ENCODE measurements around the gene KIF23. TPM values are rescaled to one million over a fixed set of nuclear protein-coding genes. Genes with fewer than 3 reads are reported as not detected.

The KIF23 gene
- total RNA-seq, 1 donor from 2014 or later: 67.3 TPM

GRCh38 chr15:69472046-69472445, 57.9 kb downstream of the KIF23 start:
- Mint-ChIP-seq H3K27me3 (ENCODE audit: low read depth) (no peaks in the 10 kb centered on the region), H3K27ac (ENCODE audit: unreplicated experiment) (no peak overlapping the region), H3K36me3 (ENCODE audit: low read depth) (no peaks in the 10 kb centered on the region), H3K4me1 (no peaks in the 10 kb centered on the region), H3K4me3 (no peak overlapping the region), H3K9me3 (no peaks in the 10 kb centered on the region)
- DNase-seq (ENCODE audit: low read depth, low spot score): no peak
- no peak for TF ChIP-seq CTCF (conservative IDR thresholded peaks at IDR 0.05)

GRCh38 chr15:69472562-69472961, 58.4 kb downstream of the KIF23 start:
- TF ChIP-seq CTCF (conservative IDR thresholded peaks at IDR 0.05): no peak
- Mint-ChIP-seq H3K36me3 (ENCODE audit: low read depth) (no peaks in the 10 kb centered on the region), H3K27ac (ENCODE audit: unreplicated experiment) (no peak overlapping the region)

GRCh38 chr15:69474291-69474690, 60.1 kb downstream of the KIF23 start:
- no peak for TF ChIP-seq CTCF (conservative IDR thresholded peaks at IDR 0.05)
- H3K9me3 Mint-ChIP-seq: no peaks in the 10 kb centered on the region
- no peak overlapping the region for H3K27ac Mint-ChIP-seq (ENCODE audit: unreplicated experiment)
- no peaks in the 10 kb centered on the region for H3K36me3 Mint-ChIP-seq (ENCODE audit: low read depth)
- no peaks in the 10 kb centered on the region for H3K4me1 Mint-ChIP-seq
- no peak for DNase-seq (ENCODE audit: low read depth, low spot score)
- no peak overlapping the region for H3K4me3 Mint-ChIP-seq
- no peaks in the 10 kb centered on the region for H3K27me3 Mint-ChIP-seq (ENCODE audit: low read depth)

More at GRCh38 chr15:69472562-69472961, 58.4 kb downstream of the KIF23 start:
- no peaks in the 10 kb centered on the region for H3K27me3 Mint-ChIP-seq (ENCODE audit: low read depth)
- H3K4me1 Mint-ChIP-seq: no peaks in the 10 kb centered on the region
- H3K4me3 Mint-ChIP-seq: no peak overlapping the region
- DNase-seq (ENCODE audit: low read depth, low spot score): no peak
- H3K9me3 Mint-ChIP-seq: no peaks in the 10 kb centered on the region

- Mint-ChIP-seq H3K27ac (ENCODE audit: unreplicated experiment) (peak overlapping the region; percentile 75), H3K27me3 (ENCODE audit: low read depth) (no peaks in the 10 kb centered on the region), H3K9me3 (peaks cover 2% of the 10 kb centered on the region), H3K4me1 (no peaks in the 10 kb centered on the region), H3K4me3 (no peak overlapping the region), H3K36me3 (ENCODE audit: low read depth) (peaks cover 3% of the 10 kb centered on the region)
- DNase-seq (ENCODE audit: low read depth, low spot score): no peak
- TF ChIP-seq CTCF (conservative IDR thresholded peaks at IDR 0.05): peak; percentile 11
Measured at GRCh38 chr15:69474846-69475455, 60.8 kb downstream of the KIF23 start.

- no peak overlapping the region for H3K4me3 Mint-ChIP-seq
- peaks cover 6% of the 10 kb centered on the region for H3K9me3 Mint-ChIP-seq
- H3K27ac Mint-ChIP-seq (ENCODE audit: unreplicated experiment): no peak overlapping the region
- TF ChIP-seq CTCF (conservative IDR thresholded peaks at IDR 0.05): peak; percentile 98
- no peaks in the 10 kb centered on the region for H3K27me3 Mint-ChIP-seq (ENCODE audit: low read depth)
- H3K36me3 Mint-ChIP-seq (ENCODE audit: low read depth): peaks cover 6% of the 10 kb centered on the region
- peak; percentile 83 for DNase-seq (ENCODE audit: low read depth, low spot score)
- H3K4me1 Mint-ChIP-seq: no peaks in the 10 kb centered on the region
Measured at GRCh38 chr15:69475769-69476358, 61.7 kb downstream of the KIF23 start.

All from neural crest cell (in vitro differentiated cells).